ENCODE data around the gene VPS18.

Gene VPS18

GRCh38 chr15:40856746-40857145 is 37.5 kb upstream of the VPS18 start:
- WGBS, 2 donors (ENCODE audit: extremely low coverage in 2 of 2, insufficient read length in 2 of 2, insufficient replicate concordance in 1 of 2) = no CpG with 5 or more reads among the region's 8 CpGs

GRCh38 chr15:40857601-40858341 is 36.5 kb upstream of the VPS18 start:
- peaks cover 0 to 32% (median 0%) of the 10 kb centered on the region in 3 experiments for H3K27me3 ChIP-seq (ENCODE audit: control insufficient read depth in 3 of 3, insufficient read depth in 3 of 3, low read depth in 1 of 3, low read length in 3 of 3)
- H4K8ac ChIP-seq (ENCODE audit: low read depth, low read length) = peak overlapping the region; percentile 5
- no peaks in the 10 kb centered on the region for H3K36me3 ChIP-seq (replicated peaks in 1 of 2; ENCODE audit: control insufficient read depth in 2 of 2, insufficient read depth in 2 of 2, low read length in 2 of 2)
- H3K9me3 ChIP-seq (replicated peaks in 1 of 2; ENCODE audit: control insufficient read depth in 2 of 2, insufficient read depth in 1 of 2, low read depth in 1 of 2, low read length in 2 of 2) = no peaks in the 10 kb centered on the region
- peaks cover 1 to 2% of the 10 kb centered on the region in 2 donors for H3K4me1 ChIP-seq (ENCODE audit: control insufficient read depth in 2 of 2, insufficient read depth in 1 of 2, low read depth in 1 of 2, low read length in 2 of 2)
- no peak overlapping the region for H2BK120ac ChIP-seq (ENCODE audit: low read depth, low read length)
- H2BK5ac ChIP-seq (ENCODE audit: low read length) = no peak overlapping the region
- no peak overlapping the region for H3K27ac ChIP-seq (replicated peaks; ENCODE audit: low read length)
- WGBS, 2 donors (ENCODE audit: extremely low coverage in 2 of 2, insufficient read length in 2 of 2, insufficient replicate concordance in 1 of 2) = no CpG with 5 or more reads among the region's 15 CpGs
- H2BK12ac ChIP-seq (ENCODE audit: low read length) = no peak overlapping the region
- DNase-seq (ENCODE audit: low spot score) = peak; percentile 75
- no peak overlapping the region for H2BK15ac ChIP-seq (ENCODE audit: low read length)
- no peak overlapping the region for H2AK5ac ChIP-seq (ENCODE audit: low read depth, low read length)
- H3K18ac ChIP-seq (ENCODE audit: low read length) = peak overlapping the region; percentile 11
- H3K14ac ChIP-seq (ENCODE audit: low read length) = no peak overlapping the region
- no peak overlapping the region for H4K91ac ChIP-seq (ENCODE audit: low read depth, low read length, poor library complexity)
- H2AFZ ChIP-seq (ENCODE audit: low read length) = peak overlapping the region; percentile 88
- H3K23ac ChIP-seq (ENCODE audit: low read depth, low read length, poor library complexity) = no peak overlapping the region
- H3K4me3 ChIP-seq (ENCODE audit: low read length in 2 of 2) = no peak overlapping the region
- no peak overlapping the region for H3K4me2 ChIP-seq (ENCODE audit: insufficient read depth, low read length, poor library complexity, severe bottlenecking)
- no peak overlapping the region for H3K9ac ChIP-seq (ENCODE audit: low read depth, low read length, poor library complexity)
- H3K4ac ChIP-seq (ENCODE audit: low read length) = no peak overlapping the region
- H3K79me1 ChIP-seq (ENCODE audit: low read depth, low read length) = no peaks in the 10 kb centered on the region

More at GRCh38 chr15:40856746-40857145, 37.5 kb upstream of the VPS18 start:
- no peaks in the 10 kb centered on the region for H3K36me3 ChIP-seq (replicated peaks in 1 of 2; ENCODE audit: control insufficient read depth in 2 of 2, insufficient read depth in 2 of 2, low read length in 2 of 2)
- no peak overlapping the region for H3K4me3 ChIP-seq (ENCODE audit: low read length in 2 of 2)
- H3K9ac ChIP-seq (ENCODE audit: low read depth, low read length, poor library complexity) = no peak overlapping the region
- no peak overlapping the region for H2BK5ac ChIP-seq (ENCODE audit: low read length)
- H3K4ac ChIP-seq (ENCODE audit: low read length) = no peak overlapping the region
- no peak overlapping the region for H4K8ac ChIP-seq (ENCODE audit: low read depth, low read length)
- no peak overlapping the region for H3K27ac ChIP-seq (replicated peaks; ENCODE audit: low read length)
- H3K9me3 ChIP-seq (replicated peaks in 1 of 2; ENCODE audit: control insufficient read depth in 2 of 2, insufficient read depth in 1 of 2, low read depth in 1 of 2, low read length in 2 of 2) = no peaks in the 10 kb centered on the region
- DNase-seq (ENCODE audit: low spot score) = no peak
- H3K23ac ChIP-seq (ENCODE audit: low read depth, low read length, poor library complexity) = no peak overlapping the region
- H2BK120ac ChIP-seq (ENCODE audit: low read depth, low read length) = no peak overlapping the region
- no peak overlapping the region for H3K4me2 ChIP-seq (ENCODE audit: insufficient read depth, low read length, poor library complexity, severe bottlenecking)
- H3K27me3 ChIP-seq (ENCODE audit: control insufficient read depth in 3 of 3, insufficient read depth in 3 of 3, low read depth in 1 of 3, low read length in 3 of 3) = peaks cover 0 to 37% (median 0%) of the 10 kb centered on the region in 3 experiments
- H3K4me1 ChIP-seq (ENCODE audit: control insufficient read depth in 2 of 2, insufficient read depth in 1 of 2, low read depth in 1 of 2, low read length in 2 of 2) = peaks cover 1 to 2% of the 10 kb centered on the region in 2 donors
- H4K91ac ChIP-seq (ENCODE audit: low read depth, low read length, poor library complexity) = no peak overlapping the region
- H2AFZ ChIP-seq (ENCODE audit: low read length) = peak overlapping the region; percentile 88
- no peak overlapping the region for H2BK12ac ChIP-seq (ENCODE audit: low read length)
- H3K18ac ChIP-seq (ENCODE audit: low read length) = no peak overlapping the region
- H3K14ac ChIP-seq (ENCODE audit: low read length) = no peak overlapping the region
- H3K79me1 ChIP-seq (ENCODE audit: low read depth, low read length) = no peaks in the 10 kb centered on the region
- H2BK15ac ChIP-seq (ENCODE audit: low read length) = no peak overlapping the region
- H2AK5ac ChIP-seq (ENCODE audit: low read depth, low read length) = peak overlapping the region; percentile 54

- Histone ChIP-seq H4K8ac (ENCODE audit: low read depth, low read length) (no peak overlapping the region), H3K27me3 (ENCODE audit: control insufficient read depth in 3 of 3, insufficient read depth in 3 of 3, low read depth in 1 of 3, low read length in 3 of 3) (peaks cover 0 to 27% (median 0%) of the 10 kb centered on the region in 3 experiments), H3K4ac (ENCODE audit: low read length) (no peak overlapping the region), H3K14ac (ENCODE audit: low read length) (no peak overlapping the region), H3K9ac (ENCODE audit: low read depth, low read length, poor library complexity) (no peak overlapping the region), H3K27ac (replicated peaks; ENCODE audit: low read length) (no peak overlapping the region), H3K79me1 (ENCODE audit: low read depth, low read length) (no peaks in the 10 kb centered on the region), H2AFZ (ENCODE audit: low read length) (no peak overlapping the region), H3K4me3 (ENCODE audit: low read length in 2 of 2) (peak overlapping the region in 1 of 2 donors; percentile 0), H3K36me3 (replicated peaks in 1 of 2; ENCODE audit: control insufficient read depth in 2 of 2, insufficient read depth in 2 of 2, low read length in 2 of 2) (no peaks in the 10 kb centered on the region), H4K91ac (ENCODE audit: low read depth, low read length, poor library complexity) (no peak overlapping the region), H3K23ac (ENCODE audit: low read depth, low read length, poor library complexity) (no peak overlapping the region), H3K9me3 (replicated peaks in 1 of 2; ENCODE audit: control insufficient read depth in 2 of 2, insufficient read depth in 1 of 2, low read depth in 1 of 2, low read length in 2 of 2) (no peaks in the 10 kb centered on the region), H2BK5ac (ENCODE audit: low read length) (no peak overlapping the region), H3K4me1 (ENCODE audit: control insufficient read depth in 2 of 2, insufficient read depth in 1 of 2, low read depth in 1 of 2, low read length in 2 of 2) (peaks cover 1 to 2% of the 10 kb centered on the region in 2 donors), H2BK120ac (ENCODE audit: low read depth, low read length) (no peak overlapping the region), H2BK15ac (ENCODE audit: low read length) (no peak overlapping the region), H3K18ac (ENCODE audit: low read length) (no peak overlapping the region), H2BK12ac (ENCODE audit: low read length) (no peak overlapping the region), H2AK5ac (ENCODE audit: low read depth, low read length) (no peak overlapping the region), H3K4me2 (ENCODE audit: insufficient read depth, low read length, poor library complexity, severe bottlenecking) (no peak overlapping the region)
- WGBS, 2 donors (ENCODE audit: extremely low coverage in 2 of 2, insufficient read length in 2 of 2, insufficient replicate concordance in 1 of 2) = no CpG with 5 or more reads among the region's 10 CpGs
- DNase-seq (ENCODE audit: low spot score) = no peak
Measured at GRCh38 chr15:40858706-40859105, 35.5 kb upstream of the VPS18 start.

GRCh38 chr15:40859206-40859851 is 34.9 kb upstream of the VPS18 start:
- Histone ChIP-seq H3K79me1 (ENCODE audit: low read depth, low read length) (no peaks in the 10 kb centered on the region), H2BK120ac (ENCODE audit: low read depth, low read length) (no peak overlapping the region), H4K8ac (ENCODE audit: low read depth, low read length) (no peak overlapping the region), H2BK5ac (ENCODE audit: low read length) (no peak overlapping the region), H3K14ac (ENCODE audit: low read length) (no peak overlapping the region), H4K91ac (ENCODE audit: low read depth, low read length, poor library complexity) (no peak overlapping the region), H3K18ac (ENCODE audit: low read length) (peak overlapping the region; percentile 25), H3K36me3 (replicated peaks in 1 of 2; ENCODE audit: control insufficient read depth in 2 of 2, insufficient read depth in 2 of 2, low read length in 2 of 2) (no peaks in the 10 kb centered on the region), H3K4me3 (ENCODE audit: low read length in 2 of 2) (peak overlapping the region in 1 of 2 donors; percentile 15), H2BK12ac (ENCODE audit: low read length) (no peak overlapping the region), H2AK5ac (ENCODE audit: low read depth, low read length) (peak overlapping the region; percentile 30), H3K23ac (ENCODE audit: low read depth, low read length, poor library complexity) (no peak overlapping the region), H3K4me2 (ENCODE audit: insufficient read depth, low read length, poor library complexity, severe bottlenecking) (peak overlapping the region; percentile 12), H3K27ac (replicated peaks; ENCODE audit: low read length) (no peak overlapping the region), H3K27me3 (ENCODE audit: control insufficient read depth in 3 of 3, insufficient read depth in 3 of 3, low read depth in 1 of 3, low read length in 3 of 3) (peaks cover 0 to 23% (median 0%) of the 10 kb centered on the region in 3 experiments), H2BK15ac (ENCODE audit: low read length) (no peak overlapping the region), H3K9me3 (replicated peaks in 1 of 2; ENCODE audit: control insufficient read depth in 2 of 2, insufficient read depth in 1 of 2, low read depth in 1 of 2, low read length in 2 of 2) (no peaks in the 10 kb centered on the region), H3K4ac (ENCODE audit: low read length) (no peak overlapping the region), H2AFZ (ENCODE audit: low read length) (peak overlapping the region; percentile 41), H3K4me1 (ENCODE audit: control insufficient read depth in 2 of 2, insufficient read depth in 1 of 2, low read depth in 1 of 2, low read length in 2 of 2) (peaks cover 1 to 2% of the 10 kb centered on the region in 2 donors), H3K9ac (ENCODE audit: low read depth, low read length, poor library complexity) (no peak overlapping the region)
- peak; percentile 79 for DNase-seq (ENCODE audit: low spot score)
- no CpG with 5 or more reads among the region's 18 CpGs for WGBS, 2 donors (ENCODE audit: extremely low coverage in 2 of 2, insufficient read length in 2 of 2, insufficient replicate concordance in 1 of 2)
